Left lung (tissue), 10 donors: ENCODE measurements around the gene CLMN. TPM values are rescaled to one million over a fixed set of nuclear protein-coding genes. Genes with fewer than 3 reads are reported as not detected.

Experiments used
- ATAC-seq: fragments of 200-7000 bp; cut with Tn5 transposase; one replicate; pipeline ENCODE4 v1.9.1; 2020; ENCODE audit warnings: moderate library complexity
- DNase-seq, 4 donors: peaks; one replicate each; pipeline ENCODE4 v3.0.0-alpha.2; 2013 to 2020
- H3K27ac ChIP-seq, 2 donors: fragments of 200-600 bp; sonication (generic) in 1 of 2; one replicate each; pipeline versions ENCODE4 v1.5.0 to v1.8.0; 2020 to 2021
- H3K27me3 ChIP-seq, 2 donors: fragments of 200-600 bp; sonication (generic) in 1 of 2; one replicate each; pipeline versions ENCODE4 v1.5.0 to v1.8.0; 2020 to 2021
- H3K36me3 ChIP-seq, 2 donors: fragments of 200-600 bp; sonication (generic) in 1 of 2; one replicate each; pipeline versions ENCODE4 v1.5.0 to v1.8.0; 2020 to 2021
- H3K4me1 ChIP-seq, 2 donors: fragments of 200-600 bp; one replicate each; pipeline ENCODE4 v1.8.0; 2021
- H3K4me3 ChIP-seq, 2 donors: fragments of 200-600 bp; sonication (generic) in 1 of 2; one replicate each; pipeline versions ENCODE4 v1.5.0 to v1.8.0; 2020 to 2021; ENCODE audit warnings: mild to moderate bottlenecking in 1 of 2
- H3K9me3 ChIP-seq, 2 donors: fragments of 200-600 bp; sonication (generic) in 1 of 2; one replicate each; pipeline versions ENCODE4 v1.5.0 to v1.8.0; 2020 to 2021
- CTCF ChIP-seq, 2 donors: fragments of 200-600 bp; sonication (generic) in 1 of 2; IDR thresholded peaks; one replicate each; pipeline versions ENCODE4 v1.5.0 to v1.8.0; 2021; ENCODE audit warnings: antibody characterized with exemption in 2 of 2
- intact Hi-C, 2 donors: fragments of 100-400 bp; cut with DNase I; formaldehyde crosslinking; loops; one replicate each; pipeline versions ENCODE4 v1.11.2 to v1.14.2; 2022
- polyA plus RNA-seq, 6 donors: library from polyadenylated mRNA; unstranded; fragments of 120-200 nt; gene quantifications; one replicate each; pipeline ENCODE4 v1.2.1, GENCODE V29; 2013; ENCODE audit not compliant: insufficient read length in 6 of 6
- total RNA-seq, 2 donors: library from RNA; stranded (reverse); fragmentation: NEBNext Ultra II Directional; extraction: Animal tissue kit (Norgen Biotek cat#: 25700); gene quantifications; one replicate each; pipeline ENCODE4 v1.2.1, GENCODE V29; 2021
- donor health status: DM: no; HTN: yes; CAD: no.
- donor health status: DM: no; HTN: no; CAD: no.

CLMN gene
- total and polyA plus RNA-seq, 8 donors, result 10.3 to 30.0 (median 12.6) TPM

- ATAC-seq, result peak; percentile 56
- H3K27ac ChIP-seq, result no peak overlapping the region
- H3K36me3 ChIP-seq, result no peaks in the 10 kb centered on the region
- intact Hi-C loops, result no loop called here
- H3K4me1 ChIP-seq, result no peaks in the 10 kb centered on the region
- no peaks in the 10 kb centered on the region for H3K27me3 ChIP-seq
- no peak overlapping the region for H3K4me3 ChIP-seq
- DNase-seq, result no peak
- no peak for TF ChIP-seq CTCF (IDR thresholded peaks at IDR 0.05)
- H3K9me3 ChIP-seq, result no peaks in the 10 kb centered on the region
Measured at GRCh38 chr14:95273001-95273978, 46.4 kb downstream of the CLMN start.

GRCh38 chr14:95272057-95272456 lies 47.7 kb downstream of the CLMN start:
- H3K27ac ChIP-seq, result no peak overlapping the region

GRCh38 chr14:95270203-95270602 lies 49.5 kb downstream of the CLMN start:
- ATAC-seq (no peak), DNase-seq (no peak)
- Histone ChIP-seq H3K4me1 (peaks cover 0 to 10% of the 10 kb centered on the region in 2 donors), H3K4me3 (no peak overlapping the region), H3K36me3 (no peaks in the 10 kb centered on the region), H3K27ac (no peak overlapping the region), H3K27me3 (no peaks in the 10 kb centered on the region), H3K9me3 (no peaks in the 10 kb centered on the region)
- no peak for TF ChIP-seq CTCF (IDR thresholded peaks at IDR 0.05)
- intact Hi-C loops, result no loop called here

More at GRCh38 chr14:95272057-95272456, 47.7 kb downstream of the CLMN start:
- TF ChIP-seq CTCF (IDR thresholded peaks at IDR 0.05), result no peak
- Histone ChIP-seq H3K4me1 (no peaks in the 10 kb centered on the region), H3K36me3 (no peaks in the 10 kb centered on the region), H3K27me3 (no peaks in the 10 kb centered on the region), H3K4me3 (no peak overlapping the region), H3K9me3 (no peaks in the 10 kb centered on the region)
- DNase-seq (no peak), ATAC-seq (no peak)
- intact Hi-C loops, result no loop called here

- no peak for TF ChIP-seq CTCF (IDR thresholded peaks at IDR 0.05)
- ATAC-seq (no peak), DNase-seq (no peak)
- H3K9me3 ChIP-seq, result no peaks in the 10 kb centered on the region
- H3K4me1 ChIP-seq, result peaks cover 4 to 12% of the 10 kb centered on the region in 2 donors
- no peak overlapping the region for H3K4me3 ChIP-seq
- no peaks in the 10 kb centered on the region for H3K27me3 ChIP-seq
- H3K36me3 ChIP-seq, result no peaks in the 10 kb centered on the region
- intact Hi-C loops, result no loop called here
- H3K27ac ChIP-seq, result no peak overlapping the region
Measured at GRCh38 chr14:95269493-95269892, 50.2 kb downstream of the CLMN start.

GRCh38 chr14:95268350-95268749 lies 51.4 kb downstream of the CLMN start:
- H3K27ac ChIP-seq, result no peak overlapping the region
- no peaks in the 10 kb centered on the region for H3K9me3 ChIP-seq
- ATAC-seq (no peak), DNase-seq (no peak)
- no peaks in the 10 kb centered on the region for H3K36me3 ChIP-seq
- peaks cover 4 to 12% of the 10 kb centered on the region in 2 donors for H3K4me1 ChIP-seq
- H3K4me3 ChIP-seq, result no peak overlapping the region
- intact Hi-C loops, result no loop called here
- no peak for TF ChIP-seq CTCF (IDR thresholded peaks at IDR 0.05)
- H3K27me3 ChIP-seq, result no peaks in the 10 kb centered on the region
